COLO829 (cell line): ENCODE measurements around the gene PLCL1.

Experiments used
- DNase-seq: peaks from one replicate; pipeline ENCODE4 v3.0.0; 2012; ENCODE audit warnings: low spot score

Gene PLCL1

DNA sequence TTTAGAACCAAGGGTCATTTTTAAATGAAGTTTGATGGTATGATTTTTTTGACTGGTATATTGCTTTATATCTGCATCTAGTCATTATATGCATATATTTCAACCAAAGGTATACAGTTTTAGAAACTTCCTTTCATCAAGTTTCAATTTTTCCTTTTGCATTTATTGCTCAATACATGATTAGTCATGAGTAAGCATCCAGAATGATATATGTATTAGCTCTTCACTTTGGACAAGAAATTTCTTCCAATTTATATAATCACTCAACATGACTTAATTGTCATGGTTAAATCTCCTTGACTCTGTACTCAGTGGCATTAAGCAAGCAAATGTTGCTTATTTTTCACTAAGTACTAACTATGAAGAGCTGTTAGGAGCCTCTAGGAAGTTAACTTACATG, 123.6 kb downstream of the PLCL1 start:
- no peak for DNase-seq

- DNase-seq: no peak
Measured at GRCh38 chr2:197929008-197929885, 124.9 kb downstream of the PLCL1 start.

DNA sequence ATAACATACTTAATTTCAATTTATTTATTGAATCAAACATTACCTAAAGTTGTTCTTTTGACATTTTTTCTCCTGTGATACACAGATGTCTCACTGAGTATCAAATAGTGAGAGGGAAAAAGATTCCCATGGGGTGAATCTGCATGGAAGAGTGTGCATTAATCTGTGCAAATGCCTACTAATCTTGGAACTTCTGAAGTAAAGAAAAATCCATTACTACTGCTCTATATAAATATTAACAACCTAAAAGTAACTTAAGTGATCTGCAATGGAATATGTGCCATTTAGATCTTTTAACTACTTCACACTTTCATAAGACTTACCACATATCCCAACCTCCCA, 125.5 kb downstream of the PLCL1 start:
- DNase-seq: no peak

- DNase-seq: no peak
Measured at GRCh38 chr2:197930570-197931278, 126.3 kb downstream of the PLCL1 start.

DNA sequence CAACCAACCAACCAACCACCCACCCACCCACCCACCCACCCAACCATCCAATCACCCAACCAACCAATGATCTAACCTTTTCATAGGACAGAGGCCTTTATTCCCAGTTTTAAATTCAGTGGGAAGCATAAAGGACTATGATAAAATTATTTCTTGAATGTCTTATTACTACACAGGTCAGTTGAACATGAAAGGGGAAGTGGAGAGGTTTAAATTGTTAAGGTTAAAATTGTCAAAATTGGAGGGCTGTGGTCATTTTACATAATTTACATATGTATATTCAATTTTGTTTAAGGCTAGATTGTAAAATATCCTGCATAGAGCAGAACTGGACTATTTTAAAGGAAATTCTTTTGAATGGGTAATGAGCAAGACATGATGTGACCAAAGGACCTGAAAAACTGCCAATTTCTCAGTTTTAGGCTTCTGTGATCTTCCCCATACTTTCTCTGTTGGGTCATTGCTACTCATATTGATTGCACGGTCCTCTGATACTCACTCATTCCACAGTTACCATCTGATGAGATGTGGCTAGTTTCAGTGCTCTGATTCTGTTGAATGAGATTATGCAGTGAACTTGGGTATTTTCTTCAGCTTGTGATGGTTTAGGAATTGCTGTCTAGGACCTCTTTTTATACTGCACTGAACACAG, 127.4 kb downstream of the PLCL1 start:
- no peak for DNase-seq

DNA sequence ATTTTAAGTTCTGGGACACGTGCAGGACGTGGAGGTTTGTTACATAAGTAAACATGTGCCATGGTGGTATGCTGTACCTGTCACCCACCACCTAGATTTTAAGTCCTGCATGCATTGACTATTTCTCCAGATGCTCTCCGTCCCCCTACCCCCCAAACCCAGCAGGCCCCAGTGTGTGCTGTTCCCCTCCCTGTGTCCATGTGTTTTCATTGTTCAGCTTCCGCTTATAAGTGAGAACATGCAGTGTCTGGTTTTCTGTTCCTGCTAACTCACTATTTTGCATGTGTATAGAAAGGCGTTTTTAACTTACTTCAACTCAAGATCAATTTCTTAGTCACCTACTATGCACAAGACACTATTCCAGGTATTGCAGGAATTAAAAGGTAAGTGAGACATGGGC, 128.0 kb downstream of the PLCL1 start:
- no peak for DNase-seq

GRCh38 chr2:197934261-197934933, 130.0 kb downstream of the PLCL1 start:
- no peak for DNase-seq

GRCh38 chr2:197934934-197935289, 130.5 kb downstream of the PLCL1 start:
- DNase-seq: no peak

DNA sequence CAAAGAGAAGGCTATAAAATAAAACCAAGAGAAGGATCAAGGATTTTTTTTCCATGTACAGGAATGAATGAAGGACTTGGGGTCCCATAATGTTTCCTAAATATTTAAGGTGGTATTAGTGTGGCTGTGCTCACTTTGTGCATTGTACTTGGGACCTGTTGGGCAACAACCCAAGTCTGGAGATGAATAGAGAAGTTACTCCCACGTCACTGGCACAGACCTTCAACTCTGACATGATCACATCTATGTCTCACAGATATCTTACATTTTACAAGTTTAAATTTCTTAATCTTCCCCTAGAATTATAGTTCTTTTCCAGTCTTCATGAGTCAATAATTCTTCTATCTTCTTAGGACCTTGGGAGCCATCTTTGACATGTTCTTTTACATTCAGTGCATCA, 133.4 kb downstream of the PLCL1 start:
- DNase-seq: no peak

DNA sequence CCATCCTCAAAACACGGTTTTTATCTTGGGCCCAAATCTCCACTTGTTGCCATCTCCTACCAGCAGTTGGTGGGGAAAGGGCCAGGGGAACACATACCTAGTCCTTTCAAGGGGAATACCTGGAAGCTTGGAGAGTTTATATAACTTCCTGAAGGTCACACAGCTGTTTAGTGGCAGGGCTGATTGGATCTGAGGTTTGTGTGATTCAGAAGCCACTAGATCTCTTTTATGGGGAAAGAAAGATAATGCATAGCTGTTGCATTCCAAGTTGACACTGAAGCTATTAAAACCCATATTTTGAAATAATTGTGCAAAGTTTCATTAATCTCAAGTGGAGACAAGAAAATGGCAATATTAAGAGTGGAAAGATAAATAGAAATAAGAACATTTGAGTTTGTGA, 134.2 kb downstream of the PLCL1 start:
- DNase-seq: no peak

DNA sequence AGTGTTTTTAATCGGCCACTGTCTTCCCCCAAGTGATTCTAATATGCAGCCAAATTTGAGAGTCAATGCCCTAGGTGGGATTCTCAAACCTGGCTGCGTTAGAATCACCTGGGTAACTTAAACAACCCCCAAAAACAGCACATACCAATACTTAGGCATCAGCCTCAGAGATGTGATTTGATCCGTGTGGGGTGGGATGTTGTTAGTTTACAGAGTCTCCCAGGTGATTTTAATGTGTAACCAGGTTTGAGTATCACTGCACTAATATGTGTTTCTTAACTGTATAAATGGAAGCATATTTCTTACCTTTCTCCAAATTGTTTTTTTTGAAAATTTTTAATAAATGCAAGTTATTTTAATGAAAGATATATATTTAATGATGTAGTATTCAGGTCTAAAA, 135.4 kb downstream of the PLCL1 start:
- DNase-seq: no peak

DNA sequence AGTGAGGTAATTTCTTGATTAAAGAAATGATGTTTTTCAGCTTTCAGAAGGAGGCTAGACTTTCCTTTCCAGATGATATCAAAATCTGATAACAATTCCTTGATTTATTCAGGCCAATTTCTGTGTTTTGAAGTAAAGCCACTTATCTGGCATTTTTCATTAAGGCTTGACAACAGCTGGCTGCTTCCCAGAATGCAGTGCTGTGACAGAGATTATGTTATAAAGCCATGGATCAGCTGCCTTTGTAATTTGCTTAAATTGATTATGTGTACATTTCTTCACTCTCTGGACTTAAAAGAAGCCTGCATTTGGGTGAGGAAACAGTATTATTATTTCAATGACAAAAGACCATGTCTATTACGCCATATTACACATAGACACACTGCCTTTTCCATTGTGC, 136.0 kb downstream of the PLCL1 start:
- no peak for DNase-seq

- no peak for DNase-seq
Measured at GRCh38 chr2:197941715-197942114, 137.3 kb downstream of the PLCL1 start.

- no peak for DNase-seq
Measured at GRCh38 chr2:197943731-197944130, 139.3 kb downstream of the PLCL1 start.

DNA sequence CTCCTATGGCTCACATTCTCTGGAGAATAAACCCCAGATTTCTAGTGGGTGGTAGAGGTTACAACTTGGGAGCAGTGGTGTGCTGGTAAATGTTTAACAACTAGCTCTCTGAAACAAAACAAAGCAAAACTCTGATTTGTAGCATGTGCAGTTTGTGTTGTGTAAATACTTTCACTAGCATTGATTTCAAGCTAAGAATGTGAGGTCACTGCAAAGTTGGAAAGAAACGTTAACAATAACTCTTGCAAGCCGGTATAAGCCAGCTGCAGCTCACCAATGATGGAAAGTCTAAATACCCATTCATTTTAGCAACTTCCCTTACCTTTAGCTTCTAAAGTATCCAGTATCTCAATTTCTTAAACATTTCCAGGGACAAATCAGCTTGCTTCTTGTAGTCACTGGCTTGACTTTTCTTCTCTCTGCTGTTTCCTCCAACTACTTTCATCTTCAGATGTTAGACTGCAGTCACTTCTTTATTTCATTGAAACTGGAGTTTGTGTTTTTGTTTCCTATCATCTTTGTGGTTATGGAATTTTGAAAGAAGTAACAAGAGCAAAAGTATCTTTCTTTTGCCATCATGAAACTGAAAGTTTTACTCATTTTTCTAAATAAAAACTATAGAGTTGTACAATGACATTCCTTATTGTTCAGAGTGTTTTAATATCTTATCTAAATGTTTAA, 140.2 kb downstream of the PLCL1 start:
- DNase-seq: no peak

- no peak for DNase-seq
Measured at GRCh38 chr2:197946562-197946961, 142.2 kb downstream of the PLCL1 start.

DNA sequence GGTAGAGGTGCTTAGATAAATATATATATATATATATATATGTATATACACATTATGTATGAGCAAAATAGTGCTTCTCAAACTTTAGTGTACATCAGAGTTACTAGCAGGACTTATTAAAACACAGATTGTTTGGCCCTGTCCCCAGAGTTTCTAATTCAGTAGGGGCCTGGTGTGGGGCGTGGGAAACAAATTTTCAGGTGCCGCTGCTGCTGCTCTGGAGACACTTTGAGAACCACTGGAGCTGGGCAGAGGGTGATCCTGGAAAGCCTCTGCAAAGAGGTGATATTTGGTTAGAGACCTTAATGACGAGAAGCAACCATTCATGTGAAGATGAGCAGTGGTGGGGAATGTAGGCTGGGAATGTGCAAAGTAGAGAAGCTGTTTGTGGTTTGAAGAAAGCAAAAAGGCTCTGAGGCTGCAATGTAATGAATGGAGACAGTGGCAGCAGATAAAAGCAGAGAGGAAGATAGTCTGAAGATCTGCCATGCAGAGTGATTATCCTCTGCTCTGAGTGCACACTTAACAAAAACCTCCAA, 142.9 kb downstream of the PLCL1 start:
- no peak for DNase-seq

GRCh38 chr2:197949224-197949623, 144.8 kb downstream of the PLCL1 start:
- no peak for DNase-seq

GRCh38 chr2:197950006-197950405, 145.6 kb downstream of the PLCL1 start:
- DNase-seq: no peak

GRCh38 chr2:197950724-197951123, 146.3 kb downstream of the PLCL1 start:
- DNase-seq: no peak

DNA sequence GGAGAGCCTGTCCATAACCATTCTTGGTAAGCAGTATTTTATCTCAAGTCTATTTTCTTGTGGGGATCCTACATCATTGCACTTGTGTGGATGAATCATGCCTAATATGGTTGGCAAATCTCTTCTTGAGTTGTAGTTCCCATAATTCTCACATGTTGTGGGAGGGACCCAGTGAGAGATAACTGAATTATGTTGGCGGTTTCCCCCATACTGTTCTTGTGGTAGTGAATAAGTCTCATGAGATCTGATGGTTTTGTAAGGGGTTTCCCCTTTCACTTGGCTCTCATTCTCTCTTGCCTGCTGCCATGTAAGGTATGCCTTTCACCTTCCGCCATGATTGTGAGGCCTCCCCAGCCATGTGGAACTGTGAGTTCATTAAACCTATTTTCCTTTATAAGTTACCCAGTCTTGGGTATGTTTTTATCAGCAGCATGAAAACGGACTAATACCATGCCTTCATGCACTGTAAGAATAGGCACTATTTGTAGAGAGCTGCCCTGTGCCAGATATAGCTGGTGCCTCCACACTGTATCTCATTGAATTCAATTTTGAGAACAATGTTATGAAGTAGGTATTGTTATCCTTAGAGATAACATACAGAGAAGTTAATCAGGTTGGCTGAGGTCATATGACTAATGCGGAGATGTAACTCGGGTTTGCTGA, 148.3 kb downstream of the PLCL1 start:
- no peak for DNase-seq
